H1 (cell line): ENCODE measurements around the gene XPNPEP2. TPM values are rescaled to one million over a fixed set of nuclear protein-coding genes. Genes with fewer than 3 reads are reported as not detected.

ENCODE experiments used
- CTCF ChIA-PET: fragments of 300-600 bp; sonication (Branson Sonifier 250); formaldehyde crosslinking; loops from one replicate; lab custom pipeline; 2021; ENCODE audit not compliant: partially characterized antibody; lab: Charles Lee
- POLR2A ChIA-PET: fragments of 300-600 bp; sonication (Branson Sonifier 250); formaldehyde crosslinking; loops from one replicate; lab custom pipeline; 2021; ENCODE audit warnings: inconsistent platforms; ENCODE audit not compliant: partially characterized antibody; lab: Charles Lee
- DNase-seq, 2 experiments: peaks; one replicate each; pipeline versions ENCODE4 v3.0.0 to v3.0.0-alpha.2; 2010 to 2022; ENCODE audit warnings: low spot score in 2 of 2, low read depth in 1 of 2, mixed read lengths in 1 of 2
- FAIRE-seq: peaks from 2 replicates; lab custom pipeline; 2011; peaks lifted over from hg19 to GRCh38; lab: Jason Lieb, UNC
- H2AFZ ChIP-seq: 2 replicates; pipeline ENCODE4 v1.8.1; 2012; ENCODE audit warnings: low read length, inconsistent platforms
- H2AK5ac ChIP-seq: 2 replicates; pipeline ENCODE4 v1.6.1; 2013; ENCODE audit warnings: low read depth, low read length
- H2BK120ac ChIP-seq: replicated peaks from 2 replicates; pipeline ENCODE3; 2013; ENCODE audit warnings: low read depth, low read length, inconsistent platforms
- H2BK12ac ChIP-seq: 2 replicates; pipeline ENCODE4 v1.6.1; 2013; ENCODE audit warnings: low read depth, low read length
- H2BK15ac ChIP-seq: 2 replicates; pipeline ENCODE4 v1.6.1; 2013; ENCODE audit warnings: low read length
- H2BK20ac ChIP-seq: 2 replicates; pipeline ENCODE4 v1.6.1; 2013; ENCODE audit warnings: low read length
- H2BK5ac ChIP-seq: 2 replicates; pipeline ENCODE4 v1.6.1; 2013; ENCODE audit warnings: low read depth, low read length
- H3K14ac ChIP-seq: 2 replicates; pipeline ENCODE4 v1.6.1; 2013; ENCODE audit warnings: inconsistent platforms; ENCODE audit not compliant: insufficient read length
- H3K18ac ChIP-seq: 2 replicates; pipeline ENCODE4 v1.6.1; 2013; ENCODE audit warnings: low read length; ENCODE audit errors: extremely low read depth
- H3K23ac ChIP-seq: 2 replicates; pipeline ENCODE4 v1.6.1; 2013; ENCODE audit warnings: inconsistent platforms; ENCODE audit not compliant: insufficient read length
- H3K23me2 ChIP-seq: 2 replicates; pipeline ENCODE4 v1.6.1; 2013; ENCODE audit warnings: low read depth, low read length
- H3K27ac ChIP-seq: 2 replicates; pipeline ENCODE4 v1.6.1; 2011; ENCODE audit warnings: low read depth, low read length, inconsistent platforms
- H3K27me3 ChIP-seq, 4 experiments: replicated peaks in 1 of 4; 1 replicate in 1 of 4; 2 replicates in 3 of 4; pipeline versions ENCODE4 v1.6.1 to v1.8.1; 2011 to 2013; ENCODE audit warnings: low read length in 3 of 4, mild to moderate bottlenecking in 3 of 4, inconsistent platforms in 2 of 4, mixed read lengths in 2 of 4, moderate library complexity in 1 of 4; ENCODE audit not compliant: control insufficient read depth in 3 of 4, insufficient read depth in 3 of 4; ENCODE audit errors: extremely low read depth in 1 of 4
- H3K36me3 ChIP-seq, 4 experiments: 2 replicates each; pipeline versions ENCODE4 v1.6.1 to v1.8.1; 2011 to 2013; ENCODE audit warnings: mild to moderate bottlenecking in 4 of 4, low read length in 3 of 4, moderate library complexity in 2 of 4, control low read depth in 1 of 4, inconsistent platforms in 1 of 4; ENCODE audit not compliant: insufficient read depth in 4 of 4, control insufficient read depth in 2 of 4
- H3K4ac ChIP-seq: replicated peaks from 2 replicates; pipeline ENCODE3; 2013; ENCODE audit warnings: low read length, low read depth, mixed read lengths, inconsistent platforms; ENCODE audit not compliant: insufficient read length
- H3K4me1 ChIP-seq, 4 experiments: replicated peaks in 1 of 4; 1 replicate in 1 of 4; 2 replicates in 3 of 4; pipeline versions ENCODE4 v1.6.1 to v1.8.1; 2011 to 2013; ENCODE audit warnings: low read length in 3 of 4, inconsistent platforms in 2 of 4, mixed read lengths in 1 of 4; ENCODE audit not compliant: insufficient read depth in 4 of 4, control insufficient read depth in 3 of 4
- H3K4me2 ChIP-seq, 2 experiments: 2 replicates each; pipeline versions ENCODE4 v1.6.1 to v1.8.1; 2011 to 2013; ENCODE audit warnings: low read depth in 2 of 2, low read length in 2 of 2, control low read depth in 1 of 2, inconsistent platforms in 1 of 2, mild to moderate bottlenecking in 1 of 2; ENCODE audit not compliant: insufficient read depth in 1 of 2
- H3K4me3 ChIP-seq, 4 experiments: fragments of 200-600, 300-600 bp in 1 of 4; sonication (generic), shearing (Covaris generic), sonication (Bioruptor Twin) in 1 of 4; 2 replicates each; pipeline versions ENCODE4 v1.5.1 to v1.8.1; 2011 to 2016; ENCODE audit warnings: low read length in 4 of 4, low read depth in 3 of 4, control low read depth in 2 of 4, inconsistent platforms in 2 of 4, mild to moderate bottlenecking in 2 of 4, mixed read lengths in 1 of 4, moderate library complexity in 1 of 4; ENCODE audit not compliant: insufficient read depth in 2 of 4; ENCODE audit errors: extremely low read depth in 1 of 4
- H3K56ac ChIP-seq: replicated peaks from 2 replicates; pipeline ENCODE3; 2013; ENCODE audit warnings: low read depth, mild to moderate bottlenecking, mixed read lengths, low read length, inconsistent platforms; ENCODE audit not compliant: insufficient read length
- H3K79me1 ChIP-seq: 2 replicates; pipeline ENCODE4 v1.6.1; 2013; ENCODE audit warnings: low read depth, low read length, control low read depth
- H3K79me2 ChIP-seq, 2 experiments: 2 replicates each; pipeline versions ENCODE4 v1.6.1 to v1.8.1; 2012 to 2013; ENCODE audit warnings: low read length in 2 of 2, mild to moderate bottlenecking in 2 of 2, inconsistent platforms in 1 of 2; ENCODE audit not compliant: insufficient read depth in 2 of 2, control insufficient read depth in 1 of 2
- H3K9ac ChIP-seq, 4 experiments: replicated peaks in 1 of 4; 1 replicate in 1 of 4; 2 replicates in 3 of 4; pipeline versions ENCODE4 v1.6.1 to v1.8.1; 2011 to 2013; ENCODE audit warnings: low read depth in 3 of 4, low read length in 3 of 4, control low read depth in 2 of 4, mild to moderate bottlenecking in 2 of 4, moderate library complexity in 2 of 4, inconsistent platforms in 1 of 4; ENCODE audit errors: extremely low read depth in 1 of 4
- H3K9me3 ChIP-seq, 2 experiments: 2 replicates each; pipeline versions ENCODE4 v1.6.1 to v1.8.1; 2012 to 2013; ENCODE audit warnings: mild to moderate bottlenecking in 2 of 2, moderate library complexity in 2 of 2, control low read depth in 1 of 2, inconsistent platforms in 1 of 2, low read depth in 1 of 2, low read length in 1 of 2, mixed read lengths in 1 of 2; ENCODE audit not compliant: insufficient read depth in 2 of 2
- H4K20me1 ChIP-seq, 2 experiments: replicated peaks in 1 of 2; 2 replicates each; pipeline versions ENCODE3 to v1.8.1; 2011 to 2013; ENCODE audit warnings: inconsistent platforms in 2 of 2, low read length in 2 of 2, mild to moderate bottlenecking in 1 of 2; ENCODE audit not compliant: insufficient read depth in 2 of 2, control insufficient read depth in 1 of 2
- H4K5ac ChIP-seq: 2 replicates; pipeline ENCODE4 v1.6.1; 2013; ENCODE audit warnings: low read length, low read depth, mixed read lengths, inconsistent platforms; ENCODE audit not compliant: insufficient read length
- H4K8ac ChIP-seq: 2 replicates; pipeline ENCODE4 v1.8.0; 2013; ENCODE audit warnings: mild to moderate bottlenecking, moderate library complexity, low read length, inconsistent platforms; ENCODE audit not compliant: insufficient read depth; ENCODE audit errors: extremely low read depth
- H4K91ac ChIP-seq: replicated peaks from 2 replicates; pipeline ENCODE3; 2013; ENCODE audit warnings: low read length, mixed read lengths, inconsistent platforms; ENCODE audit not compliant: insufficient read length
- EP300 ChIP-seq, 2 experiments: IDR thresholded peaks; 1 replicate in 1 of 2; 2 replicates in 1 of 2; pipeline ENCODE4 v1.6.1; 2011 to 2012; ENCODE audit warnings: low read depth in 2 of 2, low read length in 2 of 2, mild to moderate bottlenecking in 2 of 2, borderline replicate concordance in 1 of 2, inconsistent platforms in 1 of 2, moderate library complexity in 1 of 2
- MAX ChIP-seq: IDR thresholded peaks from 2 replicates; pipeline ENCODE4 v1.6.1; 2012; ENCODE audit warnings: inconsistent platforms
- WGBS, 2 experiments: shearing (Covaris generic) in 1 of 2; methylation state at CpG; one replicate each; pipeline versions ENCODE4 v1.1.6 to v1.1.7; 2013 to 2015; ENCODE audit warnings: low lambda C conversion rate in 2 of 2, mixed read lengths in 2 of 2, inconsistent platforms in 1 of 2, low coverage in 1 of 2, missing lambda C conversion rate in 1 of 2; ENCODE audit not compliant: insufficient replicate concordance in 2 of 2, insufficient coverage in 1 of 2, insufficient read length in 1 of 2; ENCODE audit errors: extremely low coverage in 1 of 2, missing lambda C conversion rate in 1 of 2; 5-methylcytosine and 5-hydroxymethylcytosine counted together
- polyA plus RNA-seq, 7 experiments: library from polyadenylated mRNA; depleted of rRNA in 3 of 7; stranded (reverse) in 5 of 7; unstranded in 2 of 7; fragments of >200 nt in 5 of 7; fragments of 200-250 nt in 2 of 7; gene quantifications; 1 replicate in 5 of 7; 2 replicates in 1 of 7; 4 replicates in 1 of 7; pipeline versions ENCODE4 v1.2.1 to v1.2.3, GENCODE V29; 2011 to 2013; ENCODE audit warnings: missing spikeins in 2 of 7, mixed read lengths in 2 of 7
- total RNA-seq: library from RNA; stranded (reverse); fragmentation: NEBNext Ultra II Directional; extraction: Animal tissue kit (Norgen Biotek cat#: 25700); gene quantifications from 2 replicates; pipeline ENCODE4 v1.2.1, GENCODE V29; 2021

Gene XPNPEP2
- total and polyA plus RNA-seq, 2 of the 8 experiments (the other 6 are each of a cell fraction or from before 2014, with no cell fraction given): 0.27 TPM; not detected in 1

- Histone ChIP-seq H3K18ac (no peak overlapping the region), H3K79me2 (no peaks in the 10 kb centered on the region), H3K27ac (no peak overlapping the region), H3K23ac (no peak overlapping the region), H3K4ac (no peak overlapping the region), H2BK5ac (no peak overlapping the region), H4K8ac (no peak overlapping the region), H3K14ac (no peak overlapping the region), H2BK20ac (no peak overlapping the region), H4K91ac (no peak overlapping the region), H3K4me3 (no peak overlapping the region), H3K27me3 (no peaks in the 10 kb centered on the region; a peak in 1 of 7 replicates), H3K4me2 (no peak overlapping the region; a peak in 2 of 4 replicates), H3K23me2 (no peaks in the 10 kb centered on the region), H3K9ac (no peak overlapping the region), H2AK5ac (no peak overlapping the region), H4K20me1 (no peaks in the 10 kb centered on the region), H4K5ac (no peak overlapping the region)
- FAIRE-seq: peak; percentile 76
- DNase-seq: peak in 1 of 2 experiments; percentile 54
- POLR2A ChIA-PET: no interaction called here
- TF ChIP-seq MAX: no peak
- TF ChIP-seq EP300 (IDR thresholded peaks at IDR 0.05; ENCODE audit: borderline replicate concordance in 1 of 2, low read depth in 2 of 2, low read length in 2 of 2): peak in 1 of 2 experiments; percentile 40; a peak in 1 of 3 replicates
- TF ChIP-seq, all 59 proteins: peak for 1
- Histone ChIP-seq H2AFZ (no peak overlapping the region), H3K9me3 (no peaks in the 10 kb centered on the region), H2BK12ac (no peak overlapping the region), H2BK15ac (no peak overlapping the region), H3K56ac (no peak overlapping the region), H3K36me3 (no peaks in the 10 kb centered on the region), H2BK120ac (no peak overlapping the region), H3K79me1 (no peaks in the 10 kb centered on the region), H3K4me1 (peaks cover 0 to 12% (median 4%) of the 10 kb centered on the region in 4 experiments; a peak in 4 of 7 replicates)
- WGBS, 2 experiments: 87% methylated on average over 3 of the region's 21 CpGs; no CpG with 5 or more reads in 1 of the 2 experiments
- CTCF ChIA-PET: interaction anchor here (1.0 to 3.4 kb wide), 3 partner anchors 11 to 111 kb away, joined by 3 to 13 read pairs (median 3); no protein-coding TSS in a partner anchor
These were observed 3.3 kb downstream of the XPNPEP2 start for GRCh38 chrX:129741880-129742758.
